Measurements from ENCODE around the gene XPO5. TPM values are rescaled to one million over a fixed set of nuclear protein-coding genes. Genes with fewer than 3 reads are reported as not detected.

XPO5 gene
- total RNA-seq (2022; extraction: Qiagen RNA extraction; ENCODE audit: low read depth), result 26.4 to 29.7 TPM (median 29.1 TPM) in 5 replicates

GRCh38 chr6:43575772-43576551 lies at the start of gene XPO5, which contains the start of gene POLH:
Gene XPO5 (minus strand): TSS chr6:43576038. CDS start chr6:43575864, 174 bp downstream.
Gene POLH (plus strand): TSS chr6:43576185. CDS start chr6:43582320, 6,135 bp downstream.

GRCh38 chr6:43516697-43517504 lies 58.9 kb downstream of the XPO5 start, which contains the start of the genes POLR1C and YIPF3:
Gene POLR1C (plus strand): TSS chr6:43517089. CDS start chr6:43517110, 21 bp downstream.
Gene YIPF3 (minus strand): TSS chr6:43516926. CDS start chr6:43516807, 119 bp downstream.

GRCh38 chr6:43509984-43510826 lies 65.6 kb downstream of the XPO5 start, which contains the start of gene LRRC73:
Gene LRRC73 (minus strand): TSS chr6:43510346. CDS start chr6:43509785, 561 bp downstream.

GRCh38 chr6:43477235-43478007 lies 98.4 kb downstream of the XPO5 start, which contains the start of gene TJAP1:
Gene TJAP1 (plus strand): TSS chr6:43477570. CDS start chr6:43499002, 21,432 bp downstream.

Other genes starting within 250 kb of the XPO5 start
- gene ZNF318, start 206.4 kb downstream of the XPO5 start, total RNA-seq (2022; extraction: Qiagen RNA extraction; ENCODE audit: low read depth), result 3.6 to 5.2 TPM (median 4.9 TPM) in 5 replicates
- 5.9 to 12.5 TPM (median 9.2 TPM) in 5 replicates for gene ABCC10, start 148.5 kb downstream of the XPO5 start, total RNA-seq (2022; extraction: Qiagen RNA extraction; ENCODE audit: low read depth)
- gene DLK2, start 120.5 kb downstream of the XPO5 start, total RNA-seq (2022; extraction: Qiagen RNA extraction; ENCODE audit: low read depth), result 3.6 to 6.8 TPM (median 5.7 TPM) in 5 replicates
- 15.1 to 20.9 TPM (median 19.9 TPM) in 5 replicates for gene TJAP1, start 98.5 kb downstream of the XPO5 start, total RNA-seq (2022; extraction: Qiagen RNA extraction; ENCODE audit: low read depth)
- gene LRRC73, start 65.7 kb downstream of the XPO5 start, total RNA-seq (2022; extraction: Qiagen RNA extraction; ENCODE audit: low read depth), result 0.95 to 1.5 TPM (median 1.4 TPM) in 5 replicates
- 61.0 to 73.1 TPM (median 69.5 TPM) in 5 replicates for gene YIPF3, start 59.1 kb downstream of the XPO5 start, total RNA-seq (2022; extraction: Qiagen RNA extraction; ENCODE audit: low read depth)
- 49.2 to 59.3 TPM (median 55.5 TPM) in 5 replicates for gene POLR1C, start 58.9 kb downstream of the XPO5 start, total RNA-seq (2022; extraction: Qiagen RNA extraction; ENCODE audit: low read depth)
- gene POLH, start 147 bp upstream of the XPO5 start, total RNA-seq (2022; extraction: Qiagen RNA extraction; ENCODE audit: low read depth), result 8.4 to 10.3 TPM (median 9.1 TPM) in 5 replicates
- gene GTPBP2, start 53.2 kb upstream of the XPO5 start, total RNA-seq (2022; extraction: Qiagen RNA extraction; ENCODE audit: low read depth), result 13.6 to 22.0 TPM (median 20.5 TPM) in 5 replicates
- 34.9 to 40.1 TPM (median 35.7 TPM) in 5 replicates for gene MAD2L1BP, start 59.8 kb upstream of the XPO5 start, total RNA-seq (2022; extraction: Qiagen RNA extraction; ENCODE audit: low read depth)
- 0.13 to 0.30 TPM (median 0.16 TPM) in 5 replicates for gene RSPH9, start 69.0 kb upstream of the XPO5 start, total RNA-seq (2022; extraction: Qiagen RNA extraction; ENCODE audit: low read depth)
- 45.6 to 50.2 TPM (median 46.5 TPM) in 5 replicates for gene MRPS18A, start 111.8 kb upstream of the XPO5 start, total RNA-seq (2022; extraction: Qiagen RNA extraction; ENCODE audit: low read depth)
- 33.1 to 37.1 TPM (median 34.0 TPM) in 5 replicates for gene VEGFA, start 194.2 kb upstream of the XPO5 start, total RNA-seq (2022; extraction: Qiagen RNA extraction; ENCODE audit: low read depth)